GM21528 (cell line): ENCODE results near the gene RPH3AL.
"Not testable (repeated sequence)": the region's sequence is repeated elsewhere in the genome, so short reads cannot be mapped to it uniquely, and the experiment has no call there.

Experiments used
- ATAC-seq: cut with Tn5 transposase; IDR thresholded peaks from one replicate; pipeline ENCODE4 v1.9.1; 2021; ENCODE audit warnings: mild to moderate bottlenecking, moderate library complexity; ENCODE audit not compliant: unreplicated experiment, low FRiP score

Gene RPH3AL

DNA sequence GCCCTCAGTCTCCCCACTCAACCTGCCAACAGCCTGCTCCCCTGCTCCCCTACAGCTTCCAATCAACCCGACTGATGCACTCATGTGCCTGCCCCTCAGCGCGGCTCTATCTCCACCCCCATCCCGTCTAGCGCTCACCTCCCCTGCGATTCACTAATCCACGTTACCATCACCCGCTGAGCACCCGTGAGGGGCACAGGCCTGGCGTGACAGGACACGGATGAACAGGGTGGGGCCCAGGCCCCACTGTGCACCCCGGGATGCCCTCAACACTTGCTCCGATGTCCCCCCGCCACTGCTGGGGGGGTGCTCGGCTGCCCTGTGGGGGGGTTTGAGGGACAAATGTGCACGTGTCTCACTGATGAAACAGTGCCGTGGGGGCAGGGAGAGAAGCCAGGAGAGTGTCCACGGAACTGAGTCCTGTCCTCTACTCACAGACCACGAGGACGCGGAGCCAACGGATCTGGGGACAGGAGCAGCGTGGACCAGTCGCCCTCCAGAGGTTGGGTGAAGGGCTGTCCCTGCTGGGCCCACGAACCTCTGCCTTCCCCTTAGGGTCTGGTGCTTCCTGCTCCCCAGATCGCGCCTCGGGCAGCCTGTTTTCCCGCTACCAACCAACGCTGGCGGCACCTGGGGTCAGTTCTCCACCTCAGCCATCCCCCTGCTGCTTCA is 66.7 kb downstream of the RPH3AL start:
- no peak for ATAC-seq

DNA sequence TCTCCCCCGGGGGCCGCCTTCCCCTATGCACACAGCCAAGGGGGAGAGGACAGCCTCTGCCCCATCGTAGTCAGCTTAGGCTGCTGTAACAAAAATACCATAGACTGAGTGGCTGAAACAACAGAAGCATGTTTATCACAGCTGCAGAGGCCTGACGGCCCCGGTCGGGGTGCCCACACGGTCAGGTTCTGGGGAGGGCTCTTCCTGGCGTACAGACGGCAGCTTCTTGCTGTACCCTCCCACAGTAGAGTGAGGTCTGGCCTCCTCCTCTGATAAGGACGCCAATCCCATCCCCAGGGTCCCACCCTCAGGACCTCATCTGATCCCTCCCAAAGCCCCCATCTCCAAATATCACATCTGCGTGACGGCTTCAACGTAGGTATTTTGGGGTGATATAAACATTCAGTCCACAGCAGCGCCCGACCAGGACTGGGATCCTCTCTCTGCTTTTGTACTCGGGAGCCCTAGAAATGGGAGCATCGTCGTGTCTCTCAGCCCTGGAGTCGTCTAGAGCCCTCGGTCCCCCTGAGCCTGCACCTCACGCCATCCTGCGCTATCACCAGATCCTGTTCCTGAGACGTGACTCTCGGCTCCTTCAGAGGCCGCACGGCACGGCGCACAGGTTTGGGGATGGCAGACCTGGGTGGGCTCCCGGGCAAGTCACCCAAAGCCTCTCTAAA is 67.8 kb downstream of the RPH3AL start:
- ATAC-seq, result no peak

- no peak for ATAC-seq
Measured at GRCh38 chr17:283911-284675, 68.5 kb downstream of the RPH3AL start.

GRCh38 chr17:282912-283882 is 69.4 kb downstream of the RPH3AL start:
- ATAC-seq, result no peak

- no peak for ATAC-seq
Measured at GRCh38 chr17:282000-282911, 70.4 kb downstream of the RPH3AL start.

GRCh38 chr17:281365-281999 is 71.1 kb downstream of the RPH3AL start:
- no peak for ATAC-seq

DNA sequence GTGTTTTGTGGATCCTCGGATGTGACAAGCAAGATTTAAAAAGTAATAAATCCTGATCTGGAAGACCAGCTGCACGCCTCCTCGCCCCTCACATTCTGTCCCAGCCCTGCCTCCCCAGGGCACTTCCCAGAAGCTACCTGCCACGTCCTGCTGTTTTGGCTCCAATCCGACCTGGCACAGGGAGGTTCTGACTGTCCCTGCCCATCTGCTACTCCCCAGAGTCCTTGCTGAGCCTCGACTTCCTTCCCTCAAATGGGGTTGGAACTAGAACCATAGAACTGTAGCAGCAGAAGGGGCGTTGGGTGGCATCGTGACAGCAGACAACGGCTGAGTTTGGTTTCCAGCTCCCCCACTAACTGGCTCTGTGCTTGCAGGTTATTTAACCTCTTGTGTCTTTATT is 71.7 kb downstream of the RPH3AL start:
- no peak for ATAC-seq

DNA sequence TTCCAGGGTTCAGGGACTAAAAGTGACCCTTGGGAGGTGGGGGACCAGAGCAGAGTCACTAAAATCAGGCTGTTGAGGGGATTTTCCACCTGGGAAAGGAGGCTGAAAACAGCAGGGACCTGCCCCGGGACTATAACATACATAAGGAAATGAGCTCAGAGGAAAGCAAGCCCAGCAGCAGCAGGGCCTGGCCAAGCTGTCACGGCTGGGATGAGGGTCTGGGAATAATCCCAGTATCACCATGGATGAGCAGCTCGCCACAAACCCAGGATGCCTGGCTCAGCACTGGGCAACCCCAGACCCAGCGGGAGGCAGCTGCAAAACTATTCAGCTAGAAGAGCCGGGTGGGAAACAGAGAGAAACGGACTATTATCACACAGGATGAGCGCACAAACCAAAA is 72.4 kb downstream of the RPH3AL start:
- no peak for ATAC-seq

GRCh38 chr17:279776-280175 is 72.8 kb downstream of the RPH3AL start:
- no peak for ATAC-seq

GRCh38 chr17:279331-279730 is 73.3 kb downstream of the RPH3AL start:
- no peak for ATAC-seq

DNA sequence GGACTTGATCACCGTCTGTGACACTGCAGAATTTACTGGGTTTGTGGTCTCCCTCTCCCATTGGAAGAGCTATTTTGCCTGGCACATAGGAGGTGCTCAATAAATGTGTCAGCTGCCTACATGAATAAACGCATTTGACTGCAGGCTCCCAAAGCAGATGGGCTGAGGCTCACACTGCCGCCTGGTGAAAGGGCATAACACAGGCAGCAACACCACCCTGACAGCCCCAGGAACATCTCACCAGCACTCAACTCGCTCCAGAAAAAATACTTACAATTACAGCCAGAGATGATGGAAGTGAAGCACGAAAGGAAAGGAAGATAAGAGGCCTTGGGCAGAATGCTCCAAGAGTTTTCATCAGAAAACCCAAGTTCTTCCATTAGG is 73.9 kb downstream of the RPH3AL start:
- ATAC-seq, result no peak

GRCh38 chr17:278055-278675 is 74.4 kb downstream of the RPH3AL start:
- no peak for ATAC-seq

GRCh38 chr17:274902-275301 is 77.7 kb downstream of the RPH3AL start:
- no peak for ATAC-seq

DNA sequence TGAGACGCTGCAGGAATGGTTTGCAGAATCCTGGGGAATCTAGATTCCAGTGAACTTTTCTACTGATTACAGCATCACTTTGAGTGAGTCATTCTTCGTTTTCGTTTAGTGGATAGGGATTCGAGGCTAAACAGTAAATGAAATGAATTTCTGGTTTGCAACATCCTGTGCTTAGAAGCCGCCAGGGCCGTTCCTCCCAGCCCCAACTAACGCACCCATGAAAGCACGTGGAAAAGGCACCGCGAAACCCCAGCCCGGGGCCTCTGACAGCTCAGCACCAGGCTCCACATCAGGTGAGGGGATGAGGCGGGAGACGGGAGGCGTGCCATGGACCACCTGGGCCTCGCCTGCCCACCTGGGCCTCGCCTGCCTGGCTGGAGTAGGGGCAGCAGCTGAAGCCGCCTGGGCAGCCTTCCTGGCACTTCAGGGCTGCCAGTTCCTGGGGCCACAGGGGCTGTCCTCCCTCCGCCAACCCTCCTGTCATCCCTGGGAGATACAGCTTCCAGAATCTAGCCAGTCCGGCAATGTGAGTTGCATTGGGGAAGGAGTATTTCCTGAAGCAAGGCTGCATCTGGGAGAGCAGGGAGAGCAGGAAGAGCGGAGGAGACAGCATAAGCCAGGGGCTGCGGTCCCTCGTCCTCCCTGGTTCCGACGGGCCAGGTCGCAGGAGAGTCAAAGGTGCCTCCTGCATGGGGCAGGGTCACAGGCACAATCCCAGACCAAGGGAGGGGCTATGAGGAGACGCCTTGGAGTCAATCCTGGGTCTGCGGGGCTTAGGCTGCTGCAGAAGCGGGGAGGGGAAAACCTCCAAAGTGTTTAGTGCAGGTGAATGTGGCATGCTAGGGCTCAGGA is 78.4 kb downstream of the RPH3AL start:
- no peak for ATAC-seq

DNA sequence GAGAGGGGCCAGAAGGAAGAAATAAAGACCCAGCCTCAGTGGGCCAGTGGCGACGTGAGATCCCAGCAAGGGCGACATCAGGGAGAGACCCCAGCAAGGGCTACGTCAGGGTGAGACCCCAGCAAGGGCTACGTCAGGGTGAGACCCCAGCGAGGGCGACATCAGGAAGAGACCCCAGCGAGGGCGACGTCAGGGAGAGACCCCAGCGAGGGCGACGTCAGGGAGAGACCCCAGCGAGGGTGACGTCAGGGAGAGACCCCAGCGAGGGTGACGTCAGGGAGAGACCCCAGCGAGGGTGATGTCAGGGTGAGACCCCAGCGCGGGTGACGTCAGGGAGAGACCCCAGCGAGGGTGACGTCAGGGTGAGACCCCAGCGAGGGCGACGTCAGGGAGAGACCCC is 79.8 kb downstream of the RPH3AL start:
- ATAC-seq, result not testable (repeated sequence)

GRCh38 chr17:271928-272623 is 80.5 kb downstream of the RPH3AL start:
- ATAC-seq, result not testable (repeated sequence)
